GM12878 (cell line): ENCODE results near the gene FGFR4. TPM values are rescaled to one million over a fixed set of nuclear protein-coding genes. Genes with fewer than 3 reads are reported as not detected.
A peak's percentile ranks its signal among the peaks of the same experiment; 100 is the strongest.

Source experiments
- ATAC-seq: fragments of 200-7000 bp; cut with Tn5 transposase; 3 replicates; pipeline ENCODE4 v1.9.1; 2020; ENCODE audit warnings: mild to moderate bottlenecking, moderate library complexity
- BruUV-seq: library from RNA; stranded (reverse); fragments of 400-500 nt; replicated peaks from 2 replicates; lab custom pipeline; 2021; lab: Mats Ljungman, UMichigan
- CTCF ChIA-PET: fragments of 300-600 bp; sonication (Branson Sonifier 250); formaldehyde crosslinking; extraction: SDS; loops from one replicate; lab custom pipeline; 2021; ENCODE audit warnings: inconsistent platforms; lab: Yijun Ruan, JAX
- POLR2A ChIA-PET: fragments of 350-600 bp; formaldehyde crosslinking; extraction: SDS; loops from one replicate; lab custom pipeline; 2021; ENCODE audit warnings: inconsistent platforms; lab: Charles Lee
- RAD21 ChIA-PET: fragments of 300-600 bp; sonication (Branson Sonifier 250); formaldehyde crosslinking; loops from one replicate; lab custom pipeline; 2023; ENCODE audit warnings: antibody characterized with exemption; ENCODE audit not compliant: unreplicated experiment; lab: Charles Lee
- SMC1A ChIA-PET: fragments of 300-600 bp; sonication (Branson Sonifier 250); formaldehyde crosslinking; loops from one replicate; lab custom pipeline; 2023; ENCODE audit not compliant: unreplicated experiment, uncharacterized antibody; lab: Charles Lee
- DNase-seq: peaks from one replicate; pipeline ENCODE4 v3.0.0-alpha.2; 2011; ENCODE audit warnings: low read depth, low spot score
- FAIRE-seq: peaks from 3 replicates; lab custom pipeline; 2011; peaks lifted over from hg19 to GRCh38; lab: Jason Lieb, UNC
- H2AFZ ChIP-seq: 2 replicates; pipeline ENCODE4 v1.6.0; 2011; ENCODE audit warnings: low read depth, low read length, control low read depth; ENCODE audit not compliant: control insufficient read depth
- H3K27ac ChIP-seq: 2 replicates; pipeline ENCODE4 v1.5.1; 2011; ENCODE audit warnings: control low read depth; ENCODE audit not compliant: control insufficient read depth, insufficient read depth
- H3K27me3 ChIP-seq, 2 experiments: replicated peaks in 1 of 2; 2 replicates each; pipeline versions ENCODE4 v1.6.0 to v1.6.1; 2011; ENCODE audit warnings: low read length in 1 of 2; ENCODE audit not compliant: control insufficient read depth in 2 of 2, insufficient read depth in 2 of 2
- H3K36me3 ChIP-seq, 2 experiments: 2 replicates each; pipeline ENCODE4 v1.5.1; 2011; ENCODE audit warnings: low read length in 1 of 2; ENCODE audit not compliant: control insufficient read depth in 2 of 2, insufficient read depth in 2 of 2
- H3K4me1 ChIP-seq: 2 replicates; pipeline ENCODE4 v1.6.1; 2011; ENCODE audit warnings: mild to moderate bottlenecking, low read length, moderate library complexity, mixed read lengths; ENCODE audit not compliant: control insufficient read depth, insufficient read depth
- H3K4me2 ChIP-seq: 2 replicates; pipeline ENCODE4 v1.6.0; 2011; ENCODE audit warnings: control low read depth; ENCODE audit not compliant: control insufficient read depth, insufficient read depth
- H3K4me3 ChIP-seq: fragments of 200-600 bp; sonication (generic); 2 replicates; pipeline ENCODE4 v1.5.1; 2016
- H3K79me2 ChIP-seq: 2 replicates; pipeline ENCODE4 v1.6.0; 2011; ENCODE audit warnings: low read length; ENCODE audit not compliant: control insufficient read depth, insufficient read depth
- H3K9ac ChIP-seq: 2 replicates; pipeline ENCODE4 v1.8.0; 2011; ENCODE audit warnings: low read length, control low read depth, mixed read lengths; ENCODE audit not compliant: control insufficient read depth, insufficient read depth
- H3K9me3 ChIP-seq: replicated peaks from 3 replicates; pipeline ENCODE4 v1.5.1; 2011; ENCODE audit warnings: mild to moderate bottlenecking, low read length; ENCODE audit not compliant: control insufficient read depth, insufficient read depth
- H4K20me1 ChIP-seq: 2 replicates; pipeline ENCODE4 v1.6.0; 2011; ENCODE audit not compliant: control insufficient read depth, insufficient read depth
- YY1 ChIP-seq: IDR thresholded peaks from 2 replicates; pipeline ENCODE4 v1.6.1; 2011; ENCODE audit warnings: low read depth, mild to moderate bottlenecking, low read length
- WGBS: methylation state at CpG from one replicate; pipeline ENCODE4 v1.1.6; 2016; ENCODE audit warnings: low lambda C conversion rate; ENCODE audit not compliant: insufficient replicate concordance, insufficient coverage; ENCODE audit errors: missing lambda C conversion rate; 5-methylcytosine and 5-hydroxymethylcytosine counted together
- in situ Hi-C: fragments of 300-500 bp; cut with MboI; formaldehyde crosslinking; loops from 9 replicates; pipeline ENCODE4 v1.14.3; 2018; ENCODE audit warnings: mixed read lengths
- intact Hi-C: fragments of 100-400 bp; cut with micrococcal nuclease; formaldehyde crosslinking; loops from one replicate; pipeline ENCODE4 v1.14.2; 2022; ENCODE audit not compliant: unreplicated experiment
- polyA plus RNA-seq, 11 experiments: library from polyadenylated mRNA; depleted of rRNA in 4 of 11; unstranded in 6 of 11; stranded (reverse) in 5 of 11; fragments of >200 nt; fragmentation: Nextera tagmentation in 4 of 11; fragmentation: Illumina TruSeq in 1 of 11; extraction: Ambion mirVana in 4 of 11; extraction: Trizol in 1 of 11; gene quantifications; 1 replicate in 1 of 11; 2 replicates in 10 of 11; pipeline versions ENCODE4 v1.2.1 to v1.2.3, GENCODE V29; 2011 to 2016; ENCODE audit warnings: inconsistent platforms in 2 of 11, missing spikeins in 2 of 11, low read depth in 1 of 11
- total RNA-seq, 4 experiments: library from RNA; depleted of rRNA in 3 of 4; stranded (reverse); fragments of >200 nt in 3 of 4; fragmentation: Illumina TruSeq in 1 of 4; extraction: Trizol in 1 of 4; gene quantifications; 2 replicates each; pipeline versions ENCODE4 v1.2.1 to v1.2.3, GENCODE V29; 2013 to 2021
- TF ChIP-seq, protein P1 (sequence below): fragments of 450-650 bp; IDR thresholded peaks from 2 replicates; pipeline ENCODE4 v1.6.1; 2017; ENCODE audit warnings: antibody characterized with exemption, mild to moderate bottlenecking, moderate library complexity

FGFR4 gene
- total and polyA plus RNA-seq, 10 of the 15 experiments (the other 5 are each of a cell fraction or from before 2014, with no cell fraction given): 0.17 to 0.77 (median 0.28) TPM; not detected in 5

DNA sequence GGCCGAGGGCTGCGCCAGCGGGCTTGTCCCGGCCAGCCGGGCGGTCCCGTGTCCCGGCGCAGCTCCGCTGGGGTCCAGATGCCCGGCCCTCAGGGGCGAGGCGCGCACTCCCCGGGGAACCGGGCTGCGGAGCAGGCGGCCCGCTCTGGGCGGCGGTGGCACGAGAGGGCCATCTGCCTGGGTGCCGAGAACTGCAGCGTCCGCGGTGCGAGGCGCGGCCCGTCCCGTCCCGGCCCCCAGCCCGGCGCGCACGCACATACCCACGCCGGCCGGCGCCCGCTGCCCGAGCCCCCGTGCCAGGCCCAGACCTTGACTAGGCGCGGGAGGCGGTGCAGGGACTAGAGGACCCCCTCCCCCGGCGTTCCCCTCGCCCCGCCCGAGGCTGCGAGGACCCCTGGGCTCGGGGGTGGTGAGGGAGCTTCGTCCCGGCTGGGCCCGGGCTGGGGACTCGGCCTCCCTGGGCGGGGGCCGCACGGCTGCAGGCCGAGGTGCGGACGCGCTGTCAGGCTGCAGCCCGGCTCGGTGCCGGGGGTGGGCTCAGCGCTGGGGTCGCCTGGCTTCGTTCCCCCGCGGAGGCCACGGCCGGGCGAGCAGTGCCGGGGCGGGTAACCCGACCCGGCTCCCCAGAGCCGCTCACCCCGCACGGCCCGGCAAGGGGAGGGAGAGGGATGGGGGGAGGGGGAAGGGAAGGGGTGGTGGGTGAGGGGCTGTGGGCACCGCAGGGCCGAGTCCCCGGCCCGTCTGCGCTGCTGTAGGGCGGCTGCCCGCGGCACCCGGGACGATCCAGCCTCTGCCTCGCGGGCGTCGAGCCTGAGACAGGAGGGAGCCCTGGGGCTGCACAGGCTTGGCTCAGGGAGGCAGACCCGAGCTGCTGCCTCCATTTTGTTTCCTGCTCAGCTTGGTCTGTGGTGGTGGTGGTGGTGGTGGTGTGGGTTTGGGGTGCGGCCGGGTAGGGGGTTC lies 45.7 kb downstream of the FGFR4 start:
- peaks cover 34% of the 10 kb centered on the region for H3K79me2 ChIP-seq
- no peaks in the 10 kb centered on the region for H3K27me3 ChIP-seq
- peaks cover 27% of the 10 kb centered on the region for H3K4me1 ChIP-seq
- H3K9ac ChIP-seq: peak overlapping the region; percentile 85
- DNase-seq: no peak
- TF ChIP-seq YY1: peak; percentile 81; the same call in 1 of the 2 replicates
- TF ChIP-seq, protein P1, sequence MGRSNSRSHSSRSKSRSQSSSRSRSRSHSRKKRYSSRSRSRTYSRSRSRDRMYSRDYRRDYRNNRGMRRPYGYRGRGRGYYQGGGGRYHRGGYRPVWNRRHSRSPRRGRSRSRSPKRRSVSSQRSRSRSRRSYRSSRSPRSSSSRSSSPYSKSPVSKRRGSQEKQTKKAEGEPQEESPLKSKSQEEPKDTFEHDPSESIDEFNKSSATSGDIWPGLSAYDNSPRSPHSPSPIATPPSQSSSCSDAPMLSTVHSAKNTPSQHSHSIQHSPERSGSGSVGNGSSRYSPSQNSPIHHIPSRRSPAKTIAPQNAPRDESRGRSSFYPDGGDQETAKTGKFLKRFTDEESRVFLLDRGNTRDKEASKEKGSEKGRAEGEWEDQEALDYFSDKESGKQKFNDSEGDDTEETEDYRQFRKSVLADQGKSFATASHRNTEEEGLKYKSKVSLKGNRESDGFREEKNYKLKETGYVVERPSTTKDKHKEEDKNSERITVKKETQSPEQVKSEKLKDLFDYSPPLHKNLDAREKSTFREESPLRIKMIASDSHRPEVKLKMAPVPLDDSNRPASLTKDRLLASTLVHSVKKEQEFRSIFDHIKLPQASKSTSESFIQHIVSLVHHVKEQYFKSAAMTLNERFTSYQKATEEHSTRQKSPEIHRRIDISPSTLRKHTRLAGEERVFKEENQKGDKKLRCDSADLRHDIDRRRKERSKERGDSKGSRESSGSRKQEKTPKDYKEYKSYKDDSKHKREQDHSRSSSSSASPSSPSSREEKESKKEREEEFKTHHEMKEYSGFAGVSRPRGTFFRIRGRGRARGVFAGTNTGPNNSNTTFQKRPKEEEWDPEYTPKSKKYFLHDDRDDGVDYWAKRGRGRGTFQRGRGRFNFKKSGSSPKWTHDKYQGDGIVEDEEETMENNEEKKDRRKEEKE: no peak
- TF ChIP-seq, all 136 proteins: peak for 1
- no peaks in the 10 kb centered on the region for H3K9me3 ChIP-seq
- H3K27ac ChIP-seq: peak overlapping the region; percentile 81
- ChIA-PET POLR2A (interaction anchor here (0.7 to 2.8 kb wide), 4 partner anchors 21 to 170 kb away, joined by 3 to 11 read pairs (median 4); no protein-coding TSS in a partner anchor), CTCF (interaction anchor here (1.2 to 1.4 kb wide), 2 partner anchors 178 to 258 kb away, joined by 3 to 4 read pairs; no protein-coding TSS in a partner anchor), SMC1A (no interaction called here), RAD21 (interaction anchor here (1.6 kb wide), 1 partner anchor 19 kb away, joined by 6 read pairs; no protein-coding TSS in a partner anchor)
- 65% methylated on average over 34 of the region's 100 CpGs for WGBS
- in situ Hi-C loops (no loop called here), intact Hi-C loops (no loop called here)
- ATAC-seq (peak; percentile 41), FAIRE-seq (no peak)
- H2AFZ ChIP-seq: peak overlapping the region; percentile 91
- no peaks in the 10 kb centered on the region for H4K20me1 ChIP-seq
- no TSS peak for BruUV-seq
- peaks cover 0 to 11% of the 10 kb centered on the region in 2 experiments; a peak in 1 of 4 replicates for H3K36me3 ChIP-seq
- H3K4me2 ChIP-seq: peak overlapping the region; percentile 83
- H3K4me3 ChIP-seq: peak overlapping the region; percentile 26; the same call in 1 of the 2 replicates
